GM18508 (cell line): ENCODE measurements around the gene C12orf42.
A peak's percentile ranks its signal among the peaks of the same experiment; 100 is the strongest.

Experiments used
- ATAC-seq: cut with Tn5 transposase; IDR thresholded peaks from one replicate; pipeline ENCODE4 v1.9.1; 2021; ENCODE audit warnings: moderate number of reproducible peaks; ENCODE audit not compliant: insufficient read depth, unreplicated experiment

C12orf42 gene

DNA sequence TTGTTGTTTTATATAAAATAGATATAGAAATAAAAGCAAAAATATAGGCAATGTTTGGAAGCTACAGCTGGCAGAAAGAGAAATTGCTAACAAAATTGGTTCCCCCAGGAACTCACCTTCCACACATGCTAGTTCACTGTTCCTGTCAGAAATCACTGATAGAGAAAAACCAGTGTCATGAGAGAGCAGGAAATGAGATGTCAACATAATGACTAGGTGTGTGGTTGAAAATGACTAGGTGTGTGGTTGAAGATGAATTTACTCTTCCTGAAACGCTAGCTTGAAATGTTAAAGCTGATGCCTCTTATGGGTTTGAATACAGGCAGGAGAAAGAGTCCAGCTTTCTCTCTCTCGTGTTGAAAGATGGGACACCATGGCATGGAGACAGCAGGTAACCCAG lies 216.3 kb downstream of the C12orf42 start:
- peak; percentile 88 for ATAC-seq

DNA sequence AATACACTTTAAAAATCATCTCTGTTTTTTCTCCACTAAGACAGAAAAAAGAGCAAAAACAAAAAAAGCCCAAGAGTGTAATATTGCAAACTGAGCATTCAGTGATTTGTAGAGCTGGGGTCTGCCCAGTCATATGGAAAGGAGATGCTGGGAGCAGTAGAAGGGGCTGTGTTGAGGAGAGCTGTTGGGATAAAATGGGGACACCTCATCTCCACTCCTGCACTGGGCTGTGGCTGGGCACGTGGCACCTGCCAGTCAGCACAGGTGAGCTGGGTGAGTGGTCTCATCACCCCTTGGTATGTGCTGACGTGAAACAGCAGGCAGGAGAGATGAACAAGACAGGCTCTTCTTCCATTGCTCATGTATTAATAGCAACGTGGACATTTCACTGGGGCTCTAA lies 217.4 kb downstream of the C12orf42 start:
- no peak for ATAC-seq

DNA sequence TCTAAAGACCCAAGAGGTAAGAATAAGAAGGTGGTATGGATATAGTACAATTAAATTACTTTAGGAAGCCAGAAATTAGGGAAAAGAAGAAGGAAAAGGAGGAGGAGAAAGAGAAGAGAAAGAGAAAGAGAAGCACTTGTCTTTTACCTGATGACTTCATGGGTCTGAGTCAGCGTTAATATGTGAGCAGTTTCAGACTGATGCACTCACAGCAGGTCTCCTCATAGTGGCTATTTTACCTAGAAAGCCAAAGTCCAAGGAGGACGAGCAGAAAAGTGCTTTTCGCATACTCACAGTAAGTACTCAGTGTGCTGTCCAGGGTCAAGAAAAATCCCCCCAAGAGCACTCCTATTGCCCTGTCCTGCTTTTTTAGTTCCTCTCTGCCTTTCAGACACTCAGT lies 222.1 kb downstream of the C12orf42 start:
- ATAC-seq, result no peak

DNA sequence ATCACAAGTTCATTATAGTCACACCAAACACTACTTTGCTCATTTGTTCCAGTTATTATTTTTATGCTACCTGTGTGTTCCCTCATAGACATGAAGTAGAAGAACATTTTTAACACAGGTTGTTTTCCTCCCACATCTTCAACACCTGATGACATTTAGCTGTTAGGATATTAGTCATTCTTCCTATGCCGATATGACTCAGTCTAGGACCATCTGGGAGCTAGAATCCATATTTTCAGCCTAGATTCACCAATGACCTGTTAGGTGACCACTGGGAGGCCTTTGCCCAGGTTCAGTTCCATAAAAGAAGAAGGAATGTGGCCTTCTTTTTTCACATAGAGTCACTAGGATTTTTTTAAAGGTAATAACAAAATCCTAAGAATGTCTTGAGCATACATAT lies 222.8 kb downstream of the C12orf42 start:
- ATAC-seq, result no peak

DNA sequence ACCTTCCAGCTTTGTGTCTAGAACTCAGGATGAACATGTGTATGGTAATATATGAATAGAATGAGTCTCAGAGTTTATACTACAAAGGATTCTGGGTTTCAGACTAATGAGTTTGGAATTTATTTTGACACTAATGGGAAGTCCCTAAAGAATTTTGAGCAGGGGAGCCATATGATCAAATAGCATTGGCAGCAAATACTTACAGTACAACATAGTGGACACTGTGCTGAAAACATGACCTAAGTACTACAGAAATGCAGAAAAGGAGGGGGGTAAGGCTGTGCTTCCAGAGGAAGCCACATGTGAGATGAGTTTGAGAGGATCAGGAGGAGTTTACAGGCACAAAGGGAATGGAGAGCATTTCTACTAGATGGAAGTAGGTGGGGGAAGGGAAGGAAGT lies 225.8 kb downstream of the C12orf42 start:
- ATAC-seq, result no peak

DNA sequence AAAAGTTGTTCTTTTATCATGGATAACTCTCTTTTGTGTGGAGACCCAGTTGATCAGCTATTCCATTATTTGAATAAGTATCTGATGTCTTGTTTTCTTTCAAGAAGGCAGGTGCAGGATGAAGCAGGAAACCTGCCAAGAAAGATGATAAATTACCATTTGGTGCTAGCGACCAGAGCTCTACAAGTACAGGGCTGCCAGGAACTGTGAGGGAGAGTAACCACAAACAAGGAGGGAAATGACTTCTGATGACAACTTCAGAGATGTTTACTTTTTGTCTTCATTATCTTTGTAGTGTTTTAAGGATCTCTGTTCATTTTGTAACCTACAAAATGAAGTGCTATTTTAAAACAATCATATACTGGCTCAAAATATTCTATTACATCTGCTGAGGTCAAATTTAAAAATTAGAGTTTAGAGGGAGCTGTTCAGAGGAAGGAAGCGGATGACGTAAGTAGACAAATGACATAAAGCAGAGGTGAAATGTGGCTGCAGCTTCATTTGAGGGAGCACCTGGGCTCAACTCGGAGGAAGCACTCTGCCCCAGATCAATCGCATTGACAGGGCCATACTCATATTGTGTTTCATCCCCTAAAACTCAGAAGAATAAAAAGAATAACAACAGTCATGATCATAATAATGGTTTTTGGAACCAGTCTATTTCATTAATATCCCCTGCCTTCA lies 226.8 kb downstream of the C12orf42 start:
- no peak for ATAC-seq

DNA sequence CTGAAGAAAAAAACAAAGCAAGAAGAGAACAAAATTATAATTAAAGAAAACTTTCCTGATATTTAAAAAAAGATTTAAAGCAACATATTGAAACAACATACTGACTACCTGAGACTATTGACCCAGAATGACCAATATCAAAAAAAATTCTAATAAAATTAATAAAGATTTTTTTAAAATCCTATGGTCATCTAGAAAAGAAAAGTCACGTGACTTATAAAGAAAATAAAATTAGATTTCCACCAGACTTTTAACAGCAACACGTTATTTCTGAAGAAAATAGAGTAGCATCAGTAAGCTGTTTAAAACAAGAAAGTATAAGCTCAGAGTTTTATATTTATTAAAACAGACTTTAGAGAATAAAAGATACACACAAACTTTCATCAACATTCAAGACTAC lies 238.0 kb downstream of the C12orf42 start:
- no peak for ATAC-seq
